ENCODE measurements around the gene FOXJ3. TPM values are rescaled to one million over a fixed set of nuclear protein-coding genes. Genes with fewer than 3 reads are reported as not detected.
A peak's percentile ranks its signal among the peaks of the same experiment; 100 is the strongest.

Gene FOXJ3
- total and polyA plus RNA-seq, 9 donors, result 28.6 to 41.9 (median 32.7) TPM

DNA sequence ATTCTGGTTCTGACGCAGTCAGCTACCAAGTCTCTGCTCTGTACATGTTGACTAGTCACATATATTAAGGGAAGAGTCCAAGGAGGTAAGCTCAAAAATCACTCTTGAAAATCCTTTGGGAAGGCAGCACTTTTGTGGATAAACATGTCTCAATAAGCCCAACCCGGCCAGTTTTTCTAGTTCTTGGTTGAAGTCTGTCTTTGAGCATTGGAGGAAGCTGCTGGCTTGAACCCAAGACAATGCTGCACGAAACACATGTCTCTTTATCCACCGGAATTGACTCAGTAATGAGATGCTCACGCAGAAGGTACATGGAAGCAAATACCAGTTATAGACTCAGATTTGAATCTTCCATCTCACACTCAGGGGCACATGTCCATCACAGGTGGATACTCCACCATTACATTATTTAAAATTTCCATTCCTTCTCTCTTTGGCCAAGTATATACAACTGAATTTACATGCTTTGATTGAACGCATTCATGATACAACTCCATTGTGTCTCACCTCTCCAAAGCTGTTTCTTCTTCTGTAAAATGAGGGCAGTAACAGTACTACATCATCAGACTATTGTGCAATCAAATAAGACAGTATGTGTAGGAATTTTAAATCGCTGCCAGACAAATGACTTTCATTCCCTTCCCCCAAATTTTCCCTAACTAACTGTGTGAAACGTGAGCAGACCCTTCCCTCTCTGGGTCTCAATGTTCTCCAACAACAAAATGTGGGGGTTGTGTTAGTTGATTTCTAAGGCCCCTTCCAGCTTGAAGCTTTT is 160.9 kb downstream of the FOXJ3 start:
- no peaks in the 10 kb centered on the region for H3K27me3 ChIP-seq (ENCODE audit: control insufficient read depth, insufficient read depth, low read length)
- no peak overlapping the region for H3K27ac ChIP-seq (ENCODE audit: low read length)
- peaks cover 2% of the 10 kb centered on the region for H3K36me3 ChIP-seq (ENCODE audit: control insufficient read depth, insufficient read depth, low read length)
- DNase-seq, result peak; percentile 60
- WGBS (ENCODE audit: insufficient coverage), result 38% methylated on average over 3 of the region's 8 CpGs
- no peaks in the 10 kb centered on the region for H3K9me3 ChIP-seq (replicated peaks; ENCODE audit: control insufficient read depth, low read depth, low read length)
- H3K4me3 ChIP-seq (ENCODE audit: low read length), result no peak overlapping the region
- peaks cover 26% of the 10 kb centered on the region for H3K4me1 ChIP-seq (ENCODE audit: control insufficient read depth, insufficient read depth, low read length)

DNA sequence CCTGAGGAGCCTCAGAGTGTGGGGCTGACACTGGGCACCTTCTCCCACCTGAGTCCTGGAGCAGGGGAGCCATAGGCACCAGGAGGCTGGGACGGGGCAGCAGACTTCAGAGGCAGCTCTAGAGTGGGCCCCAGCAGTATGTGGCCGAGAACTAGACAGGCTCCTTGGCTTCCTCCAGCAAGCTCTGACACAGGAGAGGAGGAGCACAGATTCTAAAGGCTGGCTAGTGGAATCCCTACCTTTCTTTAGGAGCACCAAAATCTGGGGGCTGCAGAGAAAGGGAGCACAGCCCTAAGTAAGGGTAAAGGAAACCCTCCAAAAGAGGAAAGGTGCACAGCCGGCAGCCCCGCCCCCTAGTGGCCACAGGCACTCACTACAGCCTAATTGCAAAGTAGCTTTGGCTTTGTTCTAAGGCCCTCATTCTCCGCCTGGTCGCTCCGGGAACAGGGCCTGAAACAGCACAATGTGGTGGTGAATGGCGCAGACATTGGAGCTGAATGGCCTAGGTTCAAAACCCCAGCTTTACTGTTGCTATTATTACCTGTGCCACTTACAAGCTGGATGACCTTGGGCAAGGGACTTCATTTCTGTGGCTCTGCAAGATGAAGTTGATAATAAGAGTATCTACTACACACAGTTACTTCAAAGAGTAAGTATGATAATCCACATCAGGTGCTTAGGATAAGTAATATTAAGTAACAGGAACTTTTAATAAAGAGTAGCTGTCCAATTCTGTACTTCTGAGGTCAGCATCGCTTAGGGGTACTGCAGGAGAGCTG is 161.7 kb downstream of the FOXJ3 start:
- Histone ChIP-seq H3K4me1 (ENCODE audit: control insufficient read depth, insufficient read depth, low read length) (peaks cover 33% of the 10 kb centered on the region), H3K9me3 (replicated peaks; ENCODE audit: control insufficient read depth, low read depth, low read length) (no peaks in the 10 kb centered on the region), H3K27me3 (ENCODE audit: control insufficient read depth, insufficient read depth, low read length) (no peaks in the 10 kb centered on the region), H3K4me3 (ENCODE audit: low read length) (no peak overlapping the region), H3K27ac (ENCODE audit: low read length) (no peak overlapping the region), H3K36me3 (ENCODE audit: control insufficient read depth, insufficient read depth, low read length) (peaks cover 2% of the 10 kb centered on the region)
- peak; percentile 56 for DNase-seq
- 23% methylated on average over 3 of the region's 9 CpGs for WGBS (ENCODE audit: insufficient coverage)

DNA sequence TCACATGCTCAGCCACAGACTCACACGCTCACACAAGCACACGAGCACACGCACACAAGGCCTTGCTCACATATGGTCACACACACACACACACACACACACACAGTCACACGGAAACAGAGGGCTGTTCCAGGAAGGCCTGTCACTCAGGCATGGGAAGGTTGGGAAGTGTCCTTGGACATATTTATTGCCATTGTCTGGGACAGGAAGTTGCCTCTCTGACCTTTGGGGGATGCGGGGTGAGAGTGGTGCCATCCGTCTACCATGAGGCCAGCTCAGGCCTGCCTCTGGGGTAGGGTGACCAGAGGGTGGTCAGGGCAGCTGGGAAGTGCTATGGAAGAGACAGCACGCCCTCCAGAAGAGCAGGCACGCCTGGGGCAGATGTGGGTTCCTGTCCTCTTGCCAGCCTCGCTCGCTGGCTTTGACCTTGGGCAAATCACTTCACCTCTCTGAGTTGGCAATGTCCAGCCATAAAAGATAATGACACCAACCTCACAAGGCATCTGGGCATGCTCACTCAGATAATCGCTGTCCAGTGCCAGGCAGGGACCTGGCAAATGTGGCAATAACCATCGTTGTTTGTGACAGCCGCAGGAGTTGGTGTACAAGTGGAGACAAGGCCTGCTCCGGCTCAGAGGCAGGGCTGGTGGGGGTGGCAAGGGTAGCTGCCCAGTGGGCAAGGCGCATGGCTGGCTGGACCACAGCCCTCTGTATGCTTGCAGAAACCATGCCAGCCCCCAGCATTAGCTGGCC is 162.5 kb downstream of the FOXJ3 start:
- no peak overlapping the region for H3K4me3 ChIP-seq (ENCODE audit: low read length)

DNA sequence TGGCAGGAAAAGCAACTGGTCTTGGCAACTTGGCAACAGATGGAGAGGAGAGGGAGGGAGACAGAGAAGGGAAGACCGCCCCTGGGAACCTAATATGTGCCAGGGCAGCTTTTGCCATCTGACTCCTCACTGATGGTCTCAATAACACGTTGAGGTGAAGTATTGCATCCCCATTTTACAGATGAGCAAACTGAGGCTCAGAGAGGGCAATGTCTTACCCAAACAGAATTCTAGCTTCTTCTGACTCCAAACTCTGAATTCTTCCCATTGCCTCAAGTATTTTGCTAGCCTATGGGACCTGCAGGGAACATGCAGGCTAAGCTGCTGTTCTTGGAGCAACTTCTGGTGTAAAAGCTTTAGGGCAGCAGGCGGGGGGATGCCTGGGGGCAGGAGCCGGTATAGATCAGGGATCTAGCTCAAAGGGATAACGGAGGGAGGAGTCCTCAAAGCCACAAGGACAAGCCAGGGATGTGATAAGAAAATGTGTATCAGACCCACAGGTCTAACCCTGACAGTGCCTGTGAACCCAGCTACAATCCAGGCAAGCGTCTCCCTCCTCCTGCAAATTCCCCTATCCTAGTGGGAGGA is 163.3 kb downstream of the FOXJ3 start:
- H3K27ac ChIP-seq (ENCODE audit: low read length), result no peak overlapping the region

More for the DNA sequence above, 162.5 kb downstream of the FOXJ3 start:
- peak; percentile 44 for DNase-seq
- H3K27ac ChIP-seq (ENCODE audit: low read length), result no peak overlapping the region
- peaks cover 36% of the 10 kb centered on the region for H3K4me1 ChIP-seq (ENCODE audit: control insufficient read depth, insufficient read depth, low read length)
- 79% methylated on average over 9 of the region's 15 CpGs for WGBS (ENCODE audit: insufficient coverage)
- peaks cover 2% of the 10 kb centered on the region for H3K36me3 ChIP-seq (ENCODE audit: control insufficient read depth, insufficient read depth, low read length)
- H3K27me3 ChIP-seq (ENCODE audit: control insufficient read depth, insufficient read depth, low read length), result no peaks in the 10 kb centered on the region
- H3K9me3 ChIP-seq (replicated peaks; ENCODE audit: control insufficient read depth, low read depth, low read length), result no peaks in the 10 kb centered on the region

DNA sequence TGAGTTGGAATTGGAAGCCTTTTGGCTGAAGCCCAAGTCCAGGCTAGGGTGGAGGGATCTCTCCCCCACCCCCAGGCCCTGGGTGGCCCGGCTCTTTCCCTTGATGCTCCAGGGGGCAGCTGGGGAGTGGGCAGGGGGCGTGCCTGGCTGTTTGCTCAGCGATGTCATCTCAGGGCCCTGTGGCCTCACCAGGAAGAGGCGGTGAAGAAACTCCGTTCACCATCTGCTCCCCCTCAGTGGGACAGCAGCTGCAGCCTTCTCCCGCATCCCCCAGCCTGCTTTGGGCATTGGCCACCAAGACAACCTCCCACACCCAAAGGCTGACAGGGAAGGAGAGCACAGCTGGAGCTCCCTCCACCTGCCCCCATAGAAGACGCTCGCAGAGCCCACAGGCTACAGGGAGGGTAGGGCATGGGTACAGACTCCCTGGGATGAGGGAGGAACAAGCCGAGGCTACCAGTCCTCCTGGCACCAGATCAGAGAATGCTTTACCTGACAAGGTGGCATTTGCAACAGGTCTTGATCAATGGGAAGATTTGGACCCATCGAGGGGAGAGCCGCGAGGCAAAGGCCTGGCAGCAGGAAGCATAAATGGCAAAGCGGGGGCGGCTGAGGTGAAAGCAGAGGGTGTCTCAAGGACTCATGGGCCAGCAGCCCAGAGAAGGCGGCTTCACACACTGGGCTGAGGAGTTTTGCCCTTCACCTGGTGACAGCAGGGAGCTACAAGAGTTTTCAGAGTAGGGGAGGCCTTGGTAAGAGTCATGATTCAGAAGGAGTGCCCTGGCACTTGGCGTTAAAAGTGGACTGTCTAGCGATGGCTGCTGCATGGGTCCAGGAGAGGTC is 164.0 kb downstream of the FOXJ3 start:
- Histone ChIP-seq H3K27ac (ENCODE audit: low read length) (no peak overlapping the region), H3K4me1 (ENCODE audit: control insufficient read depth, insufficient read depth, low read length) (peaks cover 41% of the 10 kb centered on the region), H3K4me3 (ENCODE audit: low read length) (no peak overlapping the region), H3K27me3 (ENCODE audit: control insufficient read depth, insufficient read depth, low read length) (no peaks in the 10 kb centered on the region), H3K36me3 (ENCODE audit: control insufficient read depth, insufficient read depth, low read length) (no peaks in the 10 kb centered on the region), H3K9me3 (replicated peaks; ENCODE audit: control insufficient read depth, low read depth, low read length) (no peaks in the 10 kb centered on the region)
- DNase-seq, result peak; percentile 48
- 77% methylated on average over 10 of the region's 17 CpGs for WGBS (ENCODE audit: insufficient coverage)

More for the DNA sequence above, 163.3 kb downstream of the FOXJ3 start:
- WGBS (ENCODE audit: insufficient coverage), result 77% methylated on average over 3 of the region's 6 CpGs
- Histone ChIP-seq H3K4me3 (ENCODE audit: low read length) (no peak overlapping the region), H3K36me3 (ENCODE audit: control insufficient read depth, insufficient read depth, low read length) (peaks cover 2% of the 10 kb centered on the region), H3K9me3 (replicated peaks; ENCODE audit: control insufficient read depth, low read depth, low read length) (no peaks in the 10 kb centered on the region), H3K27me3 (ENCODE audit: control insufficient read depth, insufficient read depth, low read length) (no peaks in the 10 kb centered on the region), H3K4me1 (ENCODE audit: control insufficient read depth, insufficient read depth, low read length) (peaks cover 36% of the 10 kb centered on the region)
- DNase-seq, result no peak

DNA sequence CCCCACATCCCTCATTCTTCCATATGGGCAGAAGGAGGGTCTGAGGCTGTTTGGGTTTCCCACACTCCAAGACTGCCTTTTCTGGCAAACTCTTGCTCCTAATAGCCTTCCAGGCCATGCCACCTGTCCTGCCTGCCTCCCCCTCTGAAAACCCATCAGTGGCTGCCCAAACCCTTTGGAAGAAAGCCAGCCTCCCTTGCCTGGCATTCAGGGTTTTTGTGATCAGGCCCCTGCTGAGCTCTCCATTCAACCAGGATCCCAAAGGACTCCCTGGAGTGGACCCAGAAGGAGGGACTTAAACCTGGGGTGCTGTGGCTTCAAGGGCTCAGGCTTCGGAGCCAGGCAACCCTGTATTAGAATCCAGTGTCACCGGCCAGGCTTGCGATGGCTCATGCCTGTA is 166.3 kb downstream of the FOXJ3 start:
- Histone ChIP-seq H3K27ac (ENCODE audit: low read length) (no peak overlapping the region), H3K4me3 (ENCODE audit: low read length) (no peak overlapping the region), H3K36me3 (ENCODE audit: control insufficient read depth, insufficient read depth, low read length) (no peaks in the 10 kb centered on the region), H3K9me3 (replicated peaks; ENCODE audit: control insufficient read depth, low read depth, low read length) (no peaks in the 10 kb centered on the region), H3K27me3 (ENCODE audit: control insufficient read depth, insufficient read depth, low read length) (no peaks in the 10 kb centered on the region), H3K4me1 (ENCODE audit: control insufficient read depth, insufficient read depth, low read length) (peaks cover 50% of the 10 kb centered on the region)
- WGBS (ENCODE audit: insufficient coverage), result 80% methylated on average over 1 of the region's 3 CpGs
- DNase-seq, result peak; percentile 25

DNA sequence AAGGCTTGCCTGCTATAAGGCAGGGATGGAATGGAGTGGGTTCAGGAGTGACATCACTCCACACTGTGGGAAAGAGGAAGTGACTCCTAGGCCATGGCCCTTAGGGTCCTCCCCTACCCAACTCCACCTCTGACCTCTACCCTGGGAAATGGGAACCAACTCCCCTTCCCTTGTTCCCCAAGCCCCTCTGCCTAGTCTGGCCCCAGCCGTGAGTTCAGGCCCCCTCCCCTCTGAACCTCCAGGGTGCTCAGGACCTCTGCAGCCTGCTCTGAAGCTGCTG is 166.7 kb downstream of the FOXJ3 start:
- no peak for DNase-seq
- Histone ChIP-seq H3K27me3 (ENCODE audit: control insufficient read depth, insufficient read depth, low read length) (no peaks in the 10 kb centered on the region), H3K4me3 (ENCODE audit: low read length) (no peak overlapping the region), H3K36me3 (ENCODE audit: control insufficient read depth, insufficient read depth, low read length) (no peaks in the 10 kb centered on the region), H3K27ac (ENCODE audit: low read length) (no peak overlapping the region), H3K4me1 (ENCODE audit: control insufficient read depth, insufficient read depth, low read length) (peaks cover 48% of the 10 kb centered on the region), H3K9me3 (replicated peaks; ENCODE audit: control insufficient read depth, low read depth, low read length) (no peaks in the 10 kb centered on the region)
- 17% methylated on average over 1 of the region's 1 CpG for WGBS (ENCODE audit: insufficient coverage)

DNA sequence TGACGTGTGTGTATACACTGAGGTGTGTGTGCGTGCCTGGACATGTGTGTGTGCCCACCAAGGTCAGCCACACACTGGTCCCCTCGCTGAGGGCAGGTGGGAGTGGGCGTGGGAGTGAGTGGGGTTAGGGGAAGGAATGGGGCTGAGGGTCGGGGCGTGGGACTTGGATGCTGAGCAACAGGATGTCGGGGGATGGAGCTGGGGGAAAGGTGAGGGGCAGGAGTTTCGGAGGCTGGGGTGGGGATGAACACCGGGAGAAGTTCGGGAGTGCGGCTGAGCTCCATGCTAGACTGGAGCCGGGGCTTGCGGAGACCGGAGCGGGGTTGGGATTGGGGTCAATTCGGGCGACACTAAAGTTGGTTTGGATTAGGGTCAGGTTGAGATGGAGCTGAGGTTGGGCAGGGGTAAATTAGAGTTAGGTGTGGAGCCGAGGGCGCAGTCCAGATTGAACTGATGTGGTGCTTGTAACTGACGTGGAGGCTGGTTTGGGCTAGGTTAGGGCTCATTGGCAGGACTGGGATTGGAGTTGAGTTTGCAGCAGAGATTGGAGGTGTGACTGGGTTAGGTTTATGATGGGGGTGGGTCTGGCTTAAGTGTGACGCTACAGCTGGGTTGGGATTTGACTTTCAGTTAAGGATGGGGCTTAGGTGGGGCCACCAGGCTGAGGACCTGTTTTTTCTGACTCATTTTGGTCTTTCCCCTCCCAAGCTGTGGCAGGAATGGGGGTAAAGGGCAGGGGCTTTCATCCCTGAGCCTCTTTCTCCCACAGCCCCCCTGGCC is 167.2 kb downstream of the FOXJ3 start:
- no peaks in the 10 kb centered on the region for H3K9me3 ChIP-seq (replicated peaks; ENCODE audit: control insufficient read depth, low read depth, low read length)
- 70% methylated on average over 21 of the region's 21 CpGs for WGBS (ENCODE audit: insufficient coverage)
- H3K4me1 ChIP-seq (ENCODE audit: control insufficient read depth, insufficient read depth, low read length), result peaks cover 44% of the 10 kb centered on the region

More for the DNA sequence above, 167.2 kb downstream of the FOXJ3 start:
- no peaks in the 10 kb centered on the region for H3K36me3 ChIP-seq (ENCODE audit: control insufficient read depth, insufficient read depth, low read length)
- no peak overlapping the region for H3K27ac ChIP-seq (ENCODE audit: low read length)
- H3K27me3 ChIP-seq (ENCODE audit: control insufficient read depth, insufficient read depth, low read length), result no peaks in the 10 kb centered on the region
- no peak overlapping the region for H3K4me3 ChIP-seq (ENCODE audit: low read length)
- no peak for DNase-seq

Measured in muscle of leg (tissue), 11 donors.